Hypothalamus (tissue), 51 donors: Measurements from ENCODE around the gene LGALSL.

ENCODE experiments used
- DNase-seq, 51 donors: peaks; one replicate each; lab custom pipeline; 2025; lab: John Stamatoyannopoulos, UW

LGALSL gene

GRCh38 chr2:64491426-64491825 is 37.5 kb downstream of the LGALSL start:
- no peak for DNase-seq

GRCh38 chr2:64492272-64492671 is 38.3 kb downstream of the LGALSL start:
- no peak for DNase-seq

- DNase-seq, result no peak
Measured at GRCh38 chr2:64492821-64493220, 38.9 kb downstream of the LGALSL start.

GRCh38 chr2:64493788-64494187 is 39.8 kb downstream of the LGALSL start:
- DNase-seq, result no peak

- no peak for DNase-seq
Measured at GRCh38 chr2:64498438-64498837, 44.5 kb downstream of the LGALSL start.

GRCh38 chr2:64500549-64500948 is 46.6 kb downstream of the LGALSL start:
- DNase-seq, result no peak

GRCh38 chr2:64501946-64502345 is 48.0 kb downstream of the LGALSL start:
- DNase-seq, result no peak

- DNase-seq, result no peak
Measured at GRCh38 chr2:64502860-64503259, 48.9 kb downstream of the LGALSL start.

GRCh38 chr2:64504774-64505720 is 51.1 kb downstream of the LGALSL start:
- DNase-seq, result peak in 1 of 51 donors; percentile 14

GRCh38 chr2:64506686-64507085 is 52.7 kb downstream of the LGALSL start:
- no peak for DNase-seq
